SHP77 (cell line): Measurements from ENCODE around the gene MED13L.
A peak's percentile ranks its signal among the peaks of the same experiment; 100 is the strongest.
"Not testable (repeated sequence)": the region's sequence is repeated elsewhere in the genome, so short reads cannot be mapped to it uniquely, and the experiment has no call there.

Source experiments
- DNase-seq, 2 experiments: peaks; one replicate each; lab custom pipeline; 2025; lab: John Stamatoyannopoulos, UW

Gene MED13L

DNA sequence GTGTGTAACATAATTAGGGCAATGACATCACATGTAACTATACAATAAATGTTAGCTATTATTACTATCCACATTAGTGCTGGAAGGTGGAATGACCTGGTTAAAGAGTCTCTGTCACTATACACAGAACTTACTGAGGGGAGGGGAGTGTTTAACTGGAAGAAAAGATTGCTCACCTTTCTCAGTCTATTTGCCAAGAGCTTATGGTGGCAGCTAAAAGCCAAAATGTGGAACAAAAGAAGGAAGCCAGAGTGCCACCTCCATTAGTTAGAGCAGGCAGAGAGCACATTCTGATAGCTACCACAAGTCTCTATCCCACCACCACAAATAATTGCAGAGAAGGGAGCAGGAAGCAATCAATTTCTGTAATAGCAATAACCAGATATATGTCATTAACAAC lies 124.4 kb downstream of the MED13L start:
- no peak for DNase-seq

DNA sequence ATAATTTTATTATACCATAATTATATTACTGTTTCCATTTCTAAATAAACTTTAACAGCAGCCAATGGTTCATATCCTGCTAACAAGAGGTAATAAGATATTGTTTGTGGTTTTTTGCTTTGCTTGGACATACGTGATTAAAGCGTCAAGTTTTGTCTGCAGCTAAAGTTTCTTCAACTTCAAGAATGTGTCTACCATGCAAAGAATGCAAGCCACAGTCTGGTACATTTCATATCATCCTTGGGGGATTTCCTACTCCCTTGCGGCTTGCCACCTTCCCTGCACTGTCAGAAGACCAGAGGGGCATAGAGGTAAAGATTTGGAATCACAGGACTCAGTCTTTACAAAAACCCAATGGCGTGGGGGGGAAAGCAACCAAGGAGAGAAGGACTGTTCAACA lies 125.2 kb downstream of the MED13L start:
- DNase-seq = no peak

DNA sequence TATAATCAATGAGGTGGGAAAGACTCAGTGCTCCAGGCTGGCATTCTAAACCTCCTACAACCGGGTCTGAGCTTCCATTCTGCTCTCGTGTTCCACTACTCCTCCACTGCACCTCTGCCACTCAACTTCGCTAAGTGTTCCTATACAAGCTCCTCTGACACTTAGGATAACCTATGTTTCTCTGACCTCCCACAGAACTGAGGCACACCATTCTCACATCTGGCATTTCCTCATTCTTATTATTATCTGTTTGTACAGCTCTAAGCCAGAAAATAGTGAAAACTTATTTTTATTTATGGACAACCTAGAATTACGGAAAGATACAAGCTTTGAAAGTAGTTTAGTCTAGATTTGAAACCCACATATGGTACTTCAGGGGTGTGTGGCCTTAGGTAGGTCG lies 127.0 kb downstream of the MED13L start:
- DNase-seq = no peak

DNA sequence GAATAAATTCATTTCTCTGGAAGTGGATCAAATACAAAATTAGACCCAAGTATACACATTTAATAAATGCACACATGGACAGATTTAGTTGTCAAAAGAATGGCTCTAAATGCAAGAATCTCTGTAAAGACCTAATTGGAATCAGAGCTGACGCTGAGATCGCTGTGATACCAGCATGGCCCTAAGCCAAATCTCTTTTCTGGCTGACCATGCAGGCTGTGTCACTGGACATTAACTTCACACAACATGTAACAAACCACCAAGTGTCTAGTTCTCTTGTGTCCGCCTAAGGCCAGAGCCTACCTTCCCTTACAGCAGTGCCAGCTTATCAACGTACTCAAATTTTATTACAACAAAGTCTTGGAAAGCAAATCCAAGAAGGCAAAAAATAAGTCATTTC lies 127.5 kb downstream of the MED13L start:
- DNase-seq = no peak

DNA sequence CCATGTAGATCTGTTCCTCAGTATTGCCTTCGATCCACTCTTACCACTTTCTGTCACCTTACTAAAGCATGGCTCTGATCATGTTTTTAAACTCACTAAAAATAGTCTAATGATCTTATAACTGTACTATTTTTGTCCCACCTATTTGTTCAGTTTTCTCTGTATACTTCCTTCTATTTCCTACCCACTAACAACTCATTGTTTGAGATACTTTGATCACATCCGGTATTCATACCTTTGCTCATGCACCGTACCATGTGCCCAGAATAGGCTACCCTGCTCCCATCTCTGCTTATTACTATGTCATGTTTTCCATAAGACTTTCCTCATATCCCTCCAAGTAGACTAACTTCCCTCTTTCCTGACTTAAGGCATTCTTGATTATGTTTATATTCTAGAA lies 128.6 kb downstream of the MED13L start:
- DNase-seq = no peak

DNA sequence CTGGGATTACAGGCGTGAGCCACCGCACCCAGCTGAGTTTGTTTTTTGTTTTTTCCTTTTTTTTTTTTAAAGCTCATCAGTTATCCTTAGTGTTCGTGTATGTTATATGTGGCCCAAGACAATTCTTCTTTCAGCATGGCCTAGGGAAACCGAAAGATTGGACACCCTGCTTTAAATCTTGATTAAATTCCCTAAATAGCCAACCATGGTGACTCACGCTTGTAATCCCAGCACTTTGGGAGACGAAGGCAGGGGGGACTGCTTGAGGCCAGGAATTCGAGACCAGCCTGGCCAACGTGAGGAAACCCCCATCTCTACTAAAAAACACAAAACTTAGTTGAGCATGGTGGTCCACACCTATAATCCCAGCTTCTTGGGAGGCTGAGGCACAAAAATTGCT lies 131.1 kb downstream of the MED13L start:
- no peak for DNase-seq

DNA sequence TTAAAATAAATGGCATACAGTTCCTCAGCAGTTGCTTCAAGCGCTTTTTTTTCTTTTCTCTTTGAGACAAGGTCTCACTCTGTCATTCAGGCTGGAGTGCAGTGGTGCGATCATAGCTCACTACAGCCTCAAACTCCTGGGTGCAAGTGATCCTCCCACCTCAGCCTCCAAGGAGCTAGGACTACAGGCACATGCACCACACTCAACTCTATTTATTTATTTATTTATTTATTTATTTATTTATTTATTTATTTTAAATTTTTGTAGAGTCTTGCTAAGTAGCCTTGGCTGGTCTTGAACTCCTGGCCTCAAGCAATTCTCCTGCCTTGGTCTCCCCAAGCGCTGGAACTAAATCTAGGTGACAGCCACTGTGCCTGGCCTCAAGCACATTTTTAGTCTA lies 132.0 kb downstream of the MED13L start:
- DNase-seq = no peak

DNA sequence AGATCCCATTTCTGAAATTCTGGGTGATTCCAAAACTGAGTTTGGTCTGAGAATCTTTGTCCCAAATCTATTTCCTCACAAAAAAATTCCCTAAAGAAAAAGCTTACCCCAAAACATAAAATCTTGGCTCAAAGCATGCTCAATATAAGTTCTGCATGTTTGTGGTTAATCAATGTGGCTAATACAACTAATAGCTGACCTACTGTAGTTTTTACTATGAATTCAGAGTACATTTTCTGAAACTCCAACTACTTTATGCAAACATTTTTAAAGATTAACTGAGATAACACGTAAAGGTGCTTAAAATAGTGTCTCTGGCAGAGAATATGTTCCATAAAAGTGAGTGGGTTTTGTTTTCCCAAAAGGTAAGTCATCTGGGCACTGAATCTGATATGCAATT lies 133.1 kb downstream of the MED13L start:
- no peak for DNase-seq

DNA sequence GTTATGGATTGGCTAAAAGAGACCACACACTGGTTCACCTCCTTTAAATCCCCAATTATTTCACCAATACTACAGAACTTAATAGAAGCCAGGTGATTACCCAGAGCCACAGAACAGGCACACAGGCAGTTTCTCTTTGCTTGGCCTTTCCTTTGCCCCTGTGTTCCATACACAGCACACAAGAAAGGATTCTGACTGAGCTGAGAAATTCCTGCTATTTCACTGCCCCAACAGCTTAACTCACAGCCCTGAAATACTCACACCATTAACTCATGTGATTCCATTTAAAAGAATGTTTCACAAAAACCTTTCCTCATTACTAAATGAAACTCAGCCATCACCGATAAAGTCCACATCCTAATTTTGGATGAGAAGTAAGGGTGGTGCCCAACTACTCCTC lies 133.6 kb downstream of the MED13L start:
- no peak for DNase-seq

DNA sequence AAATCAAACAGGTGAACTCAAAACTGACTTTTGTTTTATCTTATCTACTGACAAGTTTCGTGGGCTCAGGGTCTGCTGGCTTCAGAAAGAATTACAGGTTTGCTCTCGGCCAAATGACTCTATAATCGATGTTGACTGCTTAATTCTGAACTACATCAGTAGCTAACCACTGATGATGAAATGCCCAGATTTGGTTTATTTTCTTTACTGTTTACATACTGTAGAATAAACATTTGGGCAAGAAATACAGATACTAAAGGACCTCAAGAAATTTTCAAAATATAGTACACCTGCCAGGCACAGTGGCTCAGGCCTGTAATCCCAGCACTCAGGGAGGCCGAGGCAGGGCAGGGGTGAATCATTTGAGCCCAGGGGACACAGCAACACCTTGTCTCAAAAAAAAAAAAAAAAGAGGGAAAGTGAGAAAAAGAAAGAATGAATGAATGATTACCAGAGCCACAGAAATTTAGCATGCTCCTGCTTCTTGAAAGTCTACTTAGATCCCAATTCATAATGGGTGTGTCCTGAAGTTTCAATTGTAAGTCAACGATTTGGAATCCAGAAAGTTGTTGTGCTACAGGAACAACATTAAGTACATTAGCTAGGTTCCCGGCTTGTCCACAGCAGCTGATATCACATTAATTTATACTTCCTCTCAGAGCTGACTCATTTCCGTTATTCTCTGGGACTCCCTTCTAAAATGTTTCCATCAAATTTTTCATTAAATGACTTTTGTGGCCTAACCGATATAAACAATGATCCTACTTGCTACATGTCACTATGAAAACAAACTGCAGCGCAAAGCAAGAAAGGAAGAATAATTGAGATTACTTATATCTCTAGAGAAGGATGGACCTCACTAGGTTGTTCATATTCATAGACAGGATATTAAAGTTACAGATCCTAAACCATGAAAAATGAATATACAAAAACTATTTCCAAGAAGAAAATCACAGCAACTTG lies 134.3 kb downstream of the MED13L start:
- DNase-seq = no peak

DNA sequence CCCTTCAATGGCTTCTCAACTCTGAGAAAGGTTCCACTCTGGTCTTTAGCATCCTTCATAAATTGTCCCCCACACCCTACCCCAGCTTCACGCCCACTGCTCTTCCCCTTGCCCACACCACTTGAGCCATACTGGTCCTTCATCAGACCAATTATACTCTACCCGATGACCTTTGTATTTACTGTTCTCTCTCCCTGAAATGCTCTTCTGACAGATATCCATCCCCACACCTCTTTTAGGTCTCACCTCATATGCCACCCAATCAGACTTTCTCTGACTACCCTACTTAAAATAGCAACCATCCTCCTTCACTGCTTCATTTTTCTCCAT lies 135.7 kb downstream of the MED13L start:
- DNase-seq = no peak

DNA sequence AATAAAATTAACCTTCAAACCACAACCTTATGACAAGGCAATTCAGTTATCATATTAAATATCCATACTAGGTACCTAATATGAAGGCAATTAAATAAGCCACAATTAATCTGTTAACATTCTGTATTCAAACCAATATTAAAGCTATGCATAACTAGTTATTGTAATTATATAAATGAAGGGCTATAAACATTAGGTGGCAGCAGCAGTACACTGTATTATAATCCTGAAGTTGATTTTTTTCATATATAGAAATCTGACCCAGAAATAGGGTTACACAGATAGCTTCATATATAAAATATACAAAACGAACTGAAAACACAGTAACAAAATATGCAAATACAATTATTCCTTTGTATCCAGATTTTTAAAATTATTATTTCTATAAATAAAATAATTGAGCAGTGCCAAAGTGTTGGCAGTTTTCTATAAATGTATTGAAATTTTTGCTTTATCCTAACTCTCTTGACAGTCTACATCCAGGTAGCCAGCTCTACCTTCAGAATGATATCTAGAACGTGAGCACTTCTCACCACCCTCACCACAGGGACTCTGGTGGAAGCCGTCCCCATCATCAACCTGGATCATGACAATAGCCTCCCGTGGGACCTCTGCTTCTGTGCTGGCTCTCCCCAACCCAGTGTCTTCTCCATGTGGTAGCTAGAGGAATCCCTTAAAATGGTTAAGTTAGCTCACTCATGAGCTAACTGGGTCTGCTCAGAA lies 136.2 kb downstream of the MED13L start:
- no peak for DNase-seq

DNA sequence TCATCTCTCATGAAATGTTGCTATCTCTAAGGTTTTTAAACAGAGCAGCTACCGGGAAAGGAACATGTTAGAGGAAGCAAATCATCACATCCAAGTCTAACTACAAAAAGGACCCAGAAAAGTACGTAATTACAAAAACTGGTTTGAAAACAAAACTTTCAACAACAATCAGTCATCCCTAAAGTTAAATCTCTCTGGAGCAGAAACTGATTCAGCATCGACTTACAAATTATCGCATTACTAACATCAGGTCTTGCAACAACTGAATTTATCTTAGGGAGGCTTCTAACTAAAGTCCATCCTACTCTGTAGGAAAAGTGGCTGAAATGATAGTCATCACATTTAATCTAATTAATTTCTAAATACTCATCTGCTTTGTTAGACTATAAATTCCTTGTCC lies 137.0 kb downstream of the MED13L start:
- DNase-seq = no peak

DNA sequence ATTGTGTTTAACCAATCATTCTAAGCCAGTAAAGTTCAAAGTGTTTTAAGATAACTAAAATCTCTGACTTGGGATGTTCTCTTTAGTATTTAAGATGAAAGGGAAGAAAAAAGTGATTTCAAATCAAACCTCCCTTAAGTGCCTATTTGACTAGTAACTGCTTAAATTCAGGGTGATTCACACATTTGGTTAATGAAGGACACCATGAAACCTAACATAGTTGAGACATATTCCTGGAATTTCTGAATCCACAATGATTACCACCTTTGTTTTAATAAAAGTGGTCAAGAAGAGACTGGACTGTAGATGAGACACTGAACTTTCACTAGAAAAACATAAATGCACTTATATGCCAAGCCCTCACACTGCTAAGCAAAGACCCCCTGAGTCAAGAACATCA lies 138.7 kb downstream of the MED13L start:
- DNase-seq = no peak

DNA sequence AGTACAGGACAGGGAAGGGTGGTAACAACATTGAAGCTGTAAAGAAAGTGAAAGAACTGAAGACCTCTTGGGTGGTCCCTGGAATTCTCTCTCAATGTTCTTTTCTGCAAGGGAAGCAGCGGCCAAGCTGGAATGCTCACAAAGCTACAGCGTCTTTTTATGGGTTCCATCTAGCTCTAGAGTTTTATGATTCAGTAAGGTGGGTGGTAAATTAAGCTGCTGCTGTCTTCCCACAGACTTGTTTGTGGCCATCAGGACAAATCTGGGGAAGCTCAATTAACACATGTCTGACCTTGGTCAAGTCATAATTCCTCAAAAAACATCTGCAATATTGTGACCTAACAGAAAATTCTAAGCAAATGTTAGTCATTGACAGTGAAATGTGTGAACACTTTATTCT lies 139.1 kb downstream of the MED13L start:
- DNase-seq = no peak

DNA sequence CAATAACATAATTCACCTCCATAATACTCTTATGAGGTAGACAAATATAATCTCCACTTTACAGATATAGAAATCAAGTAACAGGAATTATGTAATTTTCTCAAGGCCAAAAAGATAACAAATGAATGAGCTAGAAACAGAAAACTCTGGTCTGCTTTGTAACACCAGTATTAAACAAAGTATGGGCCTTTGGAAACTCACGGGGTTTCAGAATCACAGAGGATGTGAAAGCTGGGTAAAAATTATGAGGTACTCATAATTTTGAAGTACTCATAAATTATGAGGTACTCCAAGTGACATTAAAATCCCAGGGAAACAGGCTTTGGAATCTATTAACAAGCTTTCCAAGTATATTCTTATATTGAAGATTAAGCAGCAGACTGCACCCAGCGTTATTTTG lies 140.2 kb downstream of the MED13L start:
- no peak for DNase-seq

DNA sequence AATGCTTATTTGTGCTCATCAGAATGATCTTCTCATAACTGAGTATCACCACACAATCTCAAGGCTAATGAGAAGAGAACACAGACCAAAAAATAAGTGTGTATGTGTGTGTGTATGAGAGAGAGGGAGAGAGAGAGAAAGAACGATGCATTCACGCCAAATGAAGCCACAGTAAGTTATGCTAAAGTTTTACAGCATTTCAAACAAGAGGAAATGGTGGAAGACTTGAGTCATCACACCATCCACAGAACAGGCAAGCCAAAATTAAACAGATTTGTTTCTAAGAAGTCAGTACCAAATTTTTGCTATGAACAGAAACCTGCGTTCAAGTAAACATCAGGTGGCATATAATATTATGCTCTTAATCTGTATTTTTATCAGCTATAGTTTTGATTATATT lies 141.2 kb downstream of the MED13L start:
- no peak for DNase-seq

DNA sequence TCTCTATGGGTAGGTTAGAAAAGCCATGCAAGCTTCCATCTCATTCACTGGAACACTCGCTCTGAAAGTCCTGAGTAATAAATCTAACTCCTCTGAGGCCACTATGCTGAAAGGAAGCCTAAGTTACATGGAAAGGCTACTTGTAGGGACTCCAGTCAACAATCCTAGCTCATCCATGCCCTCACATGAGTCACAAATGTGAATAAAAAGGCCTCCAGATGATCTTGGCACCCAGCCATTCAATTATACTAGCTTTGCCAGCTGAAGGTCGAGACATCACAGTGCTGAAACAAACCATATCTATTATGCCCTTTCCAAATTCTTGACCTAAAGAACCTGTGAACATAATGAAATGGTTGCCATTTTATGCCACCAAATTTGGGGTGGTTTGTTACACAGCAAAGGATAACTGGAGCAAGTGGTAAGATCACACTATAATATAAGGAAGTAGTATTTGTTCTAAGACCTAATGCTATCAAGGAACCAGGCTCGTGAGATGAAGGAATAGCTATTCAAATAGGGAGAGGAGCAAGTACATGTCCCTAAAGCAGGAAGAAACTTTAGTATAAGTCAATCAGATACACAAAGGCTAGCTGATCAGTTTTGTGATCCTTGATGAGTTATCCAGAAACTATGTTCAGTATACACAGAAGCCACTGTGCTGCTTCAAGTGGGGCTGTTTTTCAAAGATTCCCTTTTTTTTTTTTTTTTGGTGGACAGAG lies 142.1 kb downstream of the MED13L start:
- peak; percentile 79 to 82 for DNase-seq

DNA sequence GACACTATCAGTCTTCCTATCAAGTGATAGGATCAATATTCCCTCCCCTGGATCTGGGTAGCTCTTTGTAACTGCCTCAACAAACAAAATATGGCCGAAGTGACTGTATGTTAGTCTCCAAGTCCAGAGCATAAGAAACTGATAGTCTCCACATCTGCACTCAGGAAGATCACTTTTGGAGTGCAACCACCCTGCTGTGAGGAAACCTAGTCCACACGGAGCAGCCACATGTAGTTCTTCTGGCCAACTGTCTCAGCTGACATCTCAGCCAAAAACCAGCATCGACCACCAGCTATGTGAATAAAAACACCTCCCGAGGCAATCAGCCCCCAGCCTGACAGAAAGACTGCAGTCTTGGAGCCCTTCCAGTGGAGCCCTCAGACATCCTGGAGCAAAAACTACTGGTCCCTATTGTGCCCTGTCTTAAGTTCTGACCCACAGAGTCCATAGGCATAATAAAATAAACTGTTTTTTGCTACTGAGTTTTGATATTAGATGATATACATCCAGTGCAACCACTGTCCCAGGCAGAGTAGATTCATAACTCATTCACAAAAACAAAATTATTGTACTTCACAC lies 143.8 kb downstream of the MED13L start:
- DNase-seq = no peak

DNA sequence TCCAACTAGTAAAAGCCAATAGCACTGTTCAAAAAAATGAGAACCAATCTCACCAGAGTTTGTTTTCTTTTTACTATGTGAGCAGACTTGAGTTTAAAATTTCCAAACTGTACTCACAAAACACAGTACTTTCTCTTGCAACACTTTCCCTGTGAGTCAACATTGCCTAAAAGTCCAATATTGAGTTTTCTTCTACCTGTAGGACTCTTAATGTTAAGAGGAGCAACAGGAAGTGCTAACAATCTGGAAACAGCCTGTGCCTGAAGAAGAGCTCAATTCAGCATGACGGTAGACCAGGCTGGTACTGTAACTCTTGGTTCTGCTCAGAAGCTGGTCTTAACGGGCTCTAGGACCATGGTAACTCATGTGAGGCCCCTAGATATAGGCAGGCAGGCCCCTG lies 144.3 kb downstream of the MED13L start:
- DNase-seq = no peak

DNA sequence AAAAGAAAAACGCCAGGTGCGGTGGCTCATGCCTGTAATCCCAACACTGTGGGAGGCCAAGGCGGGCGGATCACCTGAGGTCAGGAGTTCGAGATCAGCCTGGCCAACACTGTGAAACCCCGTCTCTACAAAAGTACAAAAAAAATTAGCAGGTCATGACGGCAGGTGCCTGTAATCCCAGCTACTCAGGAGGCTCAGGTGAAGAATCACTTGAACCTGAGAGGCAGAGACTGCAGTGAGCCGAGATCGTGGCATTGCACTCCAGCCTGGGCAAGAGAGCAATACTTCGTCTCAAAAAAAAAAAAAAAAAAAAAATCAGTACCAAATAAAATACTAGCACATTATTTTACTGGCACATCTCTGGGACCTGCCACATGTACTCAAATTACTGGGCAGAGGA lies 145.5 kb downstream of the MED13L start:
- DNase-seq = not testable (repeated sequence)

DNA sequence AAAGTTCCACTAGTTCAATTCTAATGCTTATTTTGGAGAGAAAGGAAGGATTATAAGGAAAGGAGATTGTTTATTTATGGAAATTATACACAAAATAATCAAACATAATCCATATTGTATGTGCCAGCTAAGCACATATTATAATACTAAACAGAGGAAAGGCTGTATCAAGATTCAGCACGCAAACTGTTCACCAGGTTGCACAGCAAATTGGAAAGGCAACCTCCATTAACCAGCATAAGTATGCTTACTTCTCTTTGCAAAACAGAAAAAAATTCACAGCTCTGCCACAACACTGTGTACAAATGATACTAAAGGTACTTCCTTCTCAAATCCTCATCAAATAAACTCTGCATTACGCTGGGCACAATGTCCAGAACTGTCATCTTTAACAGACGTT lies 146.3 kb downstream of the MED13L start:
- no peak for DNase-seq

DNA sequence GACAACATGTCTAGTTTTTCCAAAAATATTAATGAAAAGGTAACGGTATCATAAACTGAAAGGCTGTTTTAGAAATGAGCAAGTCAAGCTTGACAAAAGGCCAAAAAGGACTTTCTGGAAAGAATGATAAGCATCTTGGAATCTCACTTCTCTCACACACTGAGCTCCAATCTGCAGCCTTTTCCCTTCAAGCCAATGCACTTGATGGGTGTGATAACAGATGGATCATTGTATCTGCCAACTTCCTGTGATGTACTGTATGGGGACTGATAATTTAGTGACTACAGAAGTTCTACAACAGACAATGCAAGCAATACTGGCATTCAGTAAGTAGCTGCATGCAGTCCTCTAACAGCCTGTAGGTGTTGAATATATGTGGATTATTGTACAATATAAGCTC lies 147.1 kb downstream of the MED13L start:
- no peak for DNase-seq
